Psoas muscle (tissue), 8 donors: ENCODE results near the gene TNIK. TPM values are rescaled to one million over a fixed set of nuclear protein-coding genes. Genes with fewer than 3 reads are reported as not detected.

ENCODE experiments used
- ATAC-seq, 4 donors: fragments of 200-7000 bp; cut with Tn5 transposase; one replicate each; pipeline ENCODE4 v1.9.1; 2020; ENCODE audit warnings: moderate library complexity in 3 of 4, mild to moderate bottlenecking in 2 of 4
- DNase-seq, 2 donors: peaks; one replicate each; pipeline ENCODE4 v3.0.0-alpha.2; 2020
- H3K27ac ChIP-seq: fragments of 200-600 bp; one replicate; pipeline ENCODE4 v1.8.0; 2022
- H3K27me3 ChIP-seq, 3 donors: fragments of 200-600 bp in 1 of 3; one replicate each; pipeline versions ENCODE4 v1.6.1 to v1.8.0; 2013 to 2022; ENCODE audit warnings: low read length in 2 of 3, mild to moderate bottlenecking in 2 of 3, moderate library complexity in 1 of 3; ENCODE audit not compliant: insufficient read depth in 3 of 3
- H3K36me3 ChIP-seq, 2 donors: fragments of 200-600 bp in 1 of 2; one replicate each; pipeline versions ENCODE4 v1.6.1 to v1.8.0; 2013 to 2022; ENCODE audit warnings: low read depth in 1 of 2, mild to moderate bottlenecking in 1 of 2, moderate library complexity in 1 of 2; ENCODE audit not compliant: insufficient read depth in 1 of 2
- H3K4me1 ChIP-seq: fragments of 200-600 bp; one replicate; pipeline ENCODE4 v1.8.0; 2022
- H3K4me3 ChIP-seq: fragments of 200-600 bp; one replicate; pipeline ENCODE4 v1.8.0; 2022; ENCODE audit warnings: mild to moderate bottlenecking
- H3K9me3 ChIP-seq: fragments of 200-600 bp; one replicate; pipeline ENCODE4 v1.8.0; 2022
- WGBS, 3 donors: extraction: QIAGEN DNeasy Blood & Tissue Kit; methylation state at CpG; one replicate each; pipeline versions ENCODE4 v1.1.6 to v1.1.7; 2013; 5-methylcytosine and 5-hydroxymethylcytosine counted together
- intact Hi-C, 2 donors: fragments of 100-400 bp; cut with DNase I; formaldehyde crosslinking; loops; one replicate each; pipeline versions ENCODE4 v1.11.0 to v1.14.2; 2022
- polyA plus RNA-seq, 3 donors: library from polyadenylated mRNA; stranded (reverse); fragments of 200-250 nt; gene quantifications; one replicate each; pipeline ENCODE4 v1.2.3, GENCODE V29; 2013
- total RNA-seq, 4 donors: library from RNA; stranded (reverse); fragmentation: NEBNext Ultra II Directional in 2 of 4; extraction: Animal tissue kit (Norgen Biotek cat#: 25700) in 2 of 4; gene quantifications; one replicate each; pipeline versions ENCODE4 v1.2.1 to v1.2.4, GENCODE V29; 2021 to 2023
- TF ChIP-seq, protein P1 (sequence below): fragments of 200-600 bp; IDR thresholded peaks from one replicate; pipeline ENCODE4 v1.8.0; 2022; ENCODE audit warnings: antibody characterized with exemption
- donor health status: healthy with polysubstance abuse.
- donor health status: DM: no; HTN: no; CAD: no; lungs with moderate emphysema.
- donor health status: Bipolar disorder and iron deficiency.
- donor health status: healthy.
- donor health status: DM: yes; HTN: yes; CAD: no.
- donor health status: DM: no; HTN: no; CAD: no.
- donor health status: DM: no; HTN: no; CAD: no.
- donor health status: DM: yes; HTN: yes; CAD: no.

The TNIK gene
- total and polyA plus RNA-seq, 7 donors: 9.9 to 32.4 (median 12.5) TPM

- ATAC-seq: no peak
- no peak overlapping the region for H3K27ac ChIP-seq
- no peaks in the 10 kb centered on the region for H3K9me3 ChIP-seq
- no peaks in the 10 kb centered on the region for H3K27me3 ChIP-seq
- peaks cover 32% of the 10 kb centered on the region for H3K4me1 ChIP-seq
- intact Hi-C loops: no loop called here
- TF ChIP-seq, protein P1, sequence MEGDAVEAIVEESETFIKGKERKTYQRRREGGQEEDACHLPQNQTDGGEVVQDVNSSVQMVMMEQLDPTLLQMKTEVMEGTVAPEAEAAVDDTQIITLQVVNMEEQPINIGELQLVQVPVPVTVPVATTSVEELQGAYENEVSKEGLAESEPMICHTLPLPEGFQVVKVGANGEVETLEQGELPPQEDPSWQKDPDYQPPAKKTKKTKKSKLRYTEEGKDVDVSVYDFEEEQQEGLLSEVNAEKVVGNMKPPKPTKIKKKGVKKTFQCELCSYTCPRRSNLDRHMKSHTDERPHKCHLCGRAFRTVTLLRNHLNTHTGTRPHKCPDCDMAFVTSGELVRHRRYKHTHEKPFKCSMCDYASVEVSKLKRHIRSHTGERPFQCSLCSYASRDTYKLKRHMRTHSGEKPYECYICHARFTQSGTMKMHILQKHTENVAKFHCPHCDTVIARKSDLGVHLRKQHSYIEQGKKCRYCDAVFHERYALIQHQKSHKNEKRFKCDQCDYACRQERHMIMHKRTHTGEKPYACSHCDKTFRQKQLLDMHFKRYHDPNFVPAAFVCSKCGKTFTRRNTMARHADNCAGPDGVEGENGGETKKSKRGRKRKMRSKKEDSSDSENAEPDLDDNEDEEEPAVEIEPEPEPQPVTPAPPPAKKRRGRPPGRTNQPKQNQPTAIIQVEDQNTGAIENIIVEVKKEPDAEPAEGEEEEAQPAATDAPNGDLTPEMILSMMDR: no peak
- no peaks in the 10 kb centered on the region for H3K36me3 ChIP-seq
- 93 to 99% (median 97%) methylated on average over 2 of the region's 2 CpGs for WGBS, 3 donors
- no peak overlapping the region for H3K4me3 ChIP-seq
- DNase-seq: no peak
Observed at GRCh38 chr3:171398343-171398742, 61.9 kb downstream of the TNIK start.

- H3K4me1 ChIP-seq: peaks cover 42% of the 10 kb centered on the region
- WGBS, 3 donors: 61 to 66% (median 65%) methylated on average over 3 of the region's 3 CpGs
- H3K36me3 ChIP-seq: no peaks in the 10 kb centered on the region
- no peaks in the 10 kb centered on the region for H3K9me3 ChIP-seq
- H3K4me3 ChIP-seq: no peak overlapping the region
- no peak overlapping the region for H3K27ac ChIP-seq
- no peak for DNase-seq
- H3K27me3 ChIP-seq: no peaks in the 10 kb centered on the region
- intact Hi-C loops: no loop called here
- ATAC-seq: no peak
- TF ChIP-seq, protein P1: no peak
Observed at GRCh38 chr3:171397089-171397488, 63.1 kb downstream of the TNIK start.

DNA sequence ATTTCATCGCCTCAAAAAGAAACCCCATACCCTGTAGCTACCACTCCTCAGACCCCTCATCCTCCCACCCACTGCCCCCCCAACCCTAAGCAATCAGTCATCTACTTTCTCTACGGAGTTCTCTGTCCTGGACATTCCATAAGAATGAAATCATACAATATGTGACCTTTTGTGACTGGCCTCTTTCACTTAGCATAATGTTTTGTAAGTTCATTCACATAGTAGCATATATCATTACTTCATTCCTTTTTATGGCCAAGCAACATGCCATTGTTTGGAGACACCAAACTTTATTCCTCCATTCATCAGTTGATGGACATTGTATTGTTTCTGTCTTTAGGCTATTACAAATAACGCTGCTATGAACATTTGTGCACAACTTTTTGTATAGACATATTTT is 64.2 kb downstream of the TNIK start:
- TF ChIP-seq, protein P1: no peak
- intact Hi-C loops: no loop called here
- ATAC-seq (peak; percentile 34 to 69 (median 58)), DNase-seq (no peak)
- no peak overlapping the region for H3K27ac ChIP-seq
- H3K27me3 ChIP-seq: no peaks in the 10 kb centered on the region
- H3K9me3 ChIP-seq: no peaks in the 10 kb centered on the region
- H3K36me3 ChIP-seq: no peaks in the 10 kb centered on the region
- no peak overlapping the region for H3K4me3 ChIP-seq
- 64% methylated on average over 3 of the region's 3 CpGs for WGBS, 3 donors
- H3K4me1 ChIP-seq: peaks cover 42% of the 10 kb centered on the region

GRCh38 chr3:171393032-171393744 is 67.0 kb downstream of the TNIK start:
- WGBS, 3 donors: 19 to 29% (median 20%) methylated on average over 7 of the region's 7 CpGs
- TF ChIP-seq, protein P1: no peak
- peak in 2 of 4 donors; percentile 48 to 52 for ATAC-seq
- no peak overlapping the region for H3K27ac ChIP-seq
- no peaks in the 10 kb centered on the region for H3K27me3 ChIP-seq
- no peak overlapping the region for H3K4me3 ChIP-seq
- no peak for DNase-seq
- intact Hi-C loops: no loop called here
- peaks cover 30% of the 10 kb centered on the region for H3K4me1 ChIP-seq
- H3K36me3 ChIP-seq: no peaks in the 10 kb centered on the region
- no peaks in the 10 kb centered on the region for H3K9me3 ChIP-seq

DNA sequence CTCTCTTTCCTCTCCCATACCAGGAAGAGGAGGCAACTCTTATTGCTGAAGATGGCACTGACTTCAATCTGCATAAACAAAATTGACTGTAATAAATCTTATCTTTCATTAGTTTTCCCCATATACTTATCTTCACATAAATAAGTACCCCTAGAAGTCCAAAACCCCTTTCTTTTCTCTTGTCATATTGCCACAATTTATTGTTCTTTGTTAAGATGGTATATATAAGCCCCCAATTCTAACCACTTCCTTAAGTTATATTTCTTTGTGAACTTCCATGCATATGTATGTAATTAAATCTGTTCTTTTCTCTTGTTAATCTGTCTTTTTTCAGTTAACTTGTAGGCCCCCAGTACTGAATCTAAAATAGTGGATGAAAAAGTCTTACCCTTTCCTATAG is 68.8 kb downstream of the TNIK start:
- Histone ChIP-seq H3K27ac (no peak overlapping the region), H3K9me3 (no peaks in the 10 kb centered on the region), H3K4me1 (peaks cover 31% of the 10 kb centered on the region), H3K4me3 (no peak overlapping the region), H3K27me3 (no peaks in the 10 kb centered on the region), H3K36me3 (no peaks in the 10 kb centered on the region)
- TF ChIP-seq, protein P1: no peak
- DNase-seq (no peak), ATAC-seq (no peak)
- intact Hi-C loops: no loop called here
